ENCODE data around the gene NME5. TPM values are rescaled to one million over a fixed set of nuclear protein-coding genes. Genes with fewer than 3 reads are reported as not detected.
"Not testable (repeated sequence)": the region's sequence is repeated elsewhere in the genome, so short reads cannot be mapped to it uniquely, and the experiment has no call there.

The NME5 gene
- total RNA-seq, 1 donor from 2014 or later: not detected

DNA sequence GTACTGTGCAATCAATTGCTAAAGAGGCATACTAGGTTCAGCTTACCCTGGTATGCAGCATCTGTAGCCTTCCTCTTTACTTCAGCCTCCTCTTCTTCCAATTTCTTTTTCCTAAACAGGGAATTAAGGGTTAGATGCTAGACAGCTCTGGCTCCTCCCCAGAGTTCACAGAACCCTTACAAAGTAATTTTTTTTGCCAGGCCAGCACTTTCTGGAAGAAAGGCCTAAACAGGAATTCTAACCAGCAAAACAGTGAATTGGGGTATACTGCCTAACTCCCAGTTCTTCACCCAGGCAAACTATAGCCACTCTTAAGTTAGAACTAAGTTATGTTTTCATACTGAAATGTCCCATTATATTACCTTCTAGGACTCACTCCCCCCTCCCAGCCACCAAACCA, 31.1 kb upstream of the NME5 start:
- Histone ChIP-seq H3K36me3 (ENCODE audit: control insufficient read depth in 3 of 3, insufficient read depth in 3 of 3, low read length in 3 of 3) (peaks cover 62 to 86% (median 78%) of the 10 kb centered on the region in 3 donors), H3K9ac (ENCODE audit: low read depth in 1 of 3, low read length in 3 of 3) (no peak overlapping the region), H3K9me3 (ENCODE audit: control insufficient read depth in 3 of 3, low read length in 3 of 3) (no peaks in the 10 kb centered on the region), H3K27ac (ENCODE audit: low read depth, low read length) (no peak overlapping the region), H3K4me3 (ENCODE audit: low read length in 3 of 3) (no peak overlapping the region), H3K4me1 (ENCODE audit: control insufficient read depth in 3 of 3, insufficient read depth in 3 of 3, low read length in 3 of 3) (no peaks in the 10 kb centered on the region), H3K27me3 (ENCODE audit: control insufficient read depth in 3 of 3, insufficient read depth in 3 of 3, low read length in 3 of 3) (no peaks in the 10 kb centered on the region)

DNA sequence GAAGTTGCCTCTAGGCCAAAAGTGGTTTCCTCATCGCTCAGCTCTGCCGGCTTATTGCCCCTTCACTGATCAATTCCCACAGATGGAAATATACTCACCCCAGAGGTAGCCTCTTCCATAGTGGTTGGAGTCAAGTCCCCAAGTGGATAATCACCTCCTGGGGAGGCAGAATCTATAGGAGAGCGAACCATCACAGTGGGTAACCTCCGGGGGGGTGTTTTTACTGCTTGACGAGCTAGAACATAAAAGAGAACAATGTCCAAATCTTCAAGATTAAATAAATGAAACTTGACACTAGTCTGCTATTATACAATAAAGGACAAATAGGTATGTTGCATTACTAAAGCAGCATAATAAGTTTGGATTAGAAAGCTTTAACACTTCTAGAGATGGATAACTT, 29.9 kb upstream of the NME5 start:
- Histone ChIP-seq H3K27me3 (ENCODE audit: control insufficient read depth in 3 of 3, insufficient read depth in 3 of 3, low read length in 3 of 3) (no peaks in the 10 kb centered on the region), H3K27ac (ENCODE audit: low read depth, low read length) (no peak overlapping the region), H3K9ac (ENCODE audit: low read depth in 1 of 3, low read length in 3 of 3) (no peak overlapping the region), H3K4me3 (ENCODE audit: low read length in 3 of 3) (no peak overlapping the region), H3K4me1 (ENCODE audit: control insufficient read depth in 3 of 3, insufficient read depth in 3 of 3, low read length in 3 of 3) (no peaks in the 10 kb centered on the region), H3K36me3 (ENCODE audit: control insufficient read depth in 3 of 3, insufficient read depth in 3 of 3, low read length in 3 of 3) (peaks cover 67 to 91% (median 85%) of the 10 kb centered on the region in 3 donors), H3K9me3 (ENCODE audit: control insufficient read depth in 3 of 3, low read length in 3 of 3) (no peaks in the 10 kb centered on the region)

DNA sequence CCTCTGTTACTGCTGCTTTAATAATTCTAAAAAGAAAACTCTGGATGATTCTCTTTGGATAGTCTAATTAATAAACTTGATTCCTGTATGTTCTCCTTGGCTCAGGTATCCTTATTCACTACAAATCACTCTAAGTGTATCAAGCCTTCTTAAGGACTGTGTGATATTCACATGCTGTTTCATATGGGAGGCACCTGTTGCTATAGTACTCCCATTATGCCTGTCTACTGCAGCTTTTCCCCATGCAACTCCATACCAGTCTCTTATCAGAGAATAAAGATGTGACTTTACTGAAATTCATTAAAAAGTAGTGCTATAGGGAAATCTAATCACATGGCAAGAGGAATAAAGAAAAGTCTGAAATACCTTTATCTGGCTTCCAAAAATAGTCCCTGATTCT, 24.5 kb upstream of the NME5 start:
- peaks cover 80 to 96% (median 95%) of the 10 kb centered on the region in 3 donors for H3K36me3 ChIP-seq (ENCODE audit: control insufficient read depth in 3 of 3, insufficient read depth in 3 of 3, low read length in 3 of 3)
- no peak overlapping the region for H3K4me3 ChIP-seq (ENCODE audit: low read length in 3 of 3)
- H3K27me3 ChIP-seq (ENCODE audit: control insufficient read depth in 3 of 3, insufficient read depth in 3 of 3, low read length in 3 of 3): no peaks in the 10 kb centered on the region
- H3K9me3 ChIP-seq (ENCODE audit: control insufficient read depth in 3 of 3, low read length in 3 of 3): no peaks in the 10 kb centered on the region
- no peaks in the 10 kb centered on the region for H3K4me1 ChIP-seq (ENCODE audit: control insufficient read depth in 3 of 3, insufficient read depth in 3 of 3, low read length in 3 of 3)
- no peak overlapping the region for H3K27ac ChIP-seq (ENCODE audit: low read depth, low read length)
- H3K9ac ChIP-seq (ENCODE audit: low read depth in 1 of 3, low read length in 3 of 3): no peak overlapping the region

DNA sequence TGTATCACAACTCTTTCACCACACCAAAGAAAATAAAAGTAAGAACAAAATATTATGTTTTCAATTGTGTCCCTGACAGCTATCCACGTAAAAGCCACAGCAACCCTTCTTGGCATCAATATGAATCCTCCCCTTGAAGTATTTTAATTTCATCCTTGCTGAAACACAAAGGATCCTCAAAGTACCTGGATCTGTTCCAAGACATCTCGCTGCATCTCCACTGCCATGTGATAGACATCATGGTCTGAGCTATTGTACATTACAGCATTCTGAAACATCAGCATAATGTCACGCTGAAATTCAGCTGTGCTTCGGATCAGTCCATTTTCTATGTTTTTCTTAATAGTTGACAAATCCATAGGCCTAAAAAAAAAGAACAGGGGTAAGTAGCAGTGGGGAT, 21.5 kb upstream of the NME5 start:
- H3K9ac ChIP-seq (ENCODE audit: low read depth in 1 of 3, low read length in 3 of 3): no peak overlapping the region
- no peaks in the 10 kb centered on the region for H3K9me3 ChIP-seq (ENCODE audit: control insufficient read depth in 3 of 3, low read length in 3 of 3)
- no peak overlapping the region for H3K27ac ChIP-seq (ENCODE audit: low read depth, low read length)
- H3K36me3 ChIP-seq (ENCODE audit: control insufficient read depth in 3 of 3, insufficient read depth in 3 of 3, low read length in 3 of 3): peaks cover 68 to 89% (median 88%) of the 10 kb centered on the region in 3 donors
- no peaks in the 10 kb centered on the region for H3K4me1 ChIP-seq (ENCODE audit: control insufficient read depth in 3 of 3, insufficient read depth in 3 of 3, low read length in 3 of 3)
- H3K4me3 ChIP-seq (ENCODE audit: low read length in 3 of 3): no peak overlapping the region
- no peaks in the 10 kb centered on the region for H3K27me3 ChIP-seq (ENCODE audit: control insufficient read depth in 3 of 3, insufficient read depth in 3 of 3, low read length in 3 of 3)

DNA sequence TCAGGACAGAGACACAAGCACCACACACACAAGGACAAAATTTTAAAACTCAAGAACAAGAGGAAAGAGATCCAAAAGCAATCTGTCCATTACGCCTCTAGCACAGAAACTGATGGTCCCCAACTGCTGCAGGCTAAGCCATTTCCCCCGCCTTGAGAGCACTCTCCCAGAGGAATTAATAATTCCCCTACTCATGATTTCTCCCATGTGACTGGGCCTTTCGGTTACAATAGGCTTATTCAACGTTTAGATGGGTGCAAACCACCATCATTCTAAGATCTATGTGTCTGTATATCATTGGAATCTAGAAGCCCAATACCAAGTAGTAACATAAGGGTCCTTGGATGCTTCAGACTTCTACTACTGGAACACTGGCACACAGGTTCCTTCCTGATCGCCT, 20.4 kb upstream of the NME5 start:
- H3K9me3 ChIP-seq (ENCODE audit: control insufficient read depth in 3 of 3, low read length in 3 of 3): no peaks in the 10 kb centered on the region
- H3K9ac ChIP-seq (ENCODE audit: low read depth in 1 of 3, low read length in 3 of 3): no peak overlapping the region
- H3K4me3 ChIP-seq (ENCODE audit: low read length in 3 of 3): no peak overlapping the region
- H3K4me1 ChIP-seq (ENCODE audit: control insufficient read depth in 3 of 3, insufficient read depth in 3 of 3, low read length in 3 of 3): no peaks in the 10 kb centered on the region
- H3K36me3 ChIP-seq (ENCODE audit: control insufficient read depth in 3 of 3, insufficient read depth in 3 of 3, low read length in 3 of 3): peaks cover 58 to 79% (median 77%) of the 10 kb centered on the region in 3 donors
- no peaks in the 10 kb centered on the region for H3K27me3 ChIP-seq (ENCODE audit: control insufficient read depth in 3 of 3, insufficient read depth in 3 of 3, low read length in 3 of 3)
- no peak overlapping the region for H3K27ac ChIP-seq (ENCODE audit: low read depth, low read length)

DNA sequence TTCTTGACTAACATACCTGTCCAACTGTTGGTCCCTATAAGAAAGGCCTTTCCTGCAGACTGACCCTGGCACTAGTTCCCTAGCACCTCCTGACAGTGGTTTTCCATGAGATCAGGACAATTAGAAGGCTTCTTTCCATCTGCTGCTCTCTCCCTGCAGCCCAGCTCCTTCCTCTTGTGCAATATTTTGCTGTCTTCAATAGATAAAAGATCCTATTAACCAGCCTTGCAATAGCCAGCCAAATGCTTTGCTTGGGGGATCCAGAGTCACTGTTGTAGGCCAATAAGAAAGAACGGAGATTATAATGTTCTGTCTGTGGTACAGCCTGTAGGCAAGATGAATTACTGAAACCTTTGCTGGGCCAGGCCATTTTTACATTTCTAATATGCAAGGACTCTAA, 18.4 kb upstream of the NME5 start:
- Histone ChIP-seq H3K4me3 (ENCODE audit: low read length in 3 of 3) (no peak overlapping the region), H3K9me3 (ENCODE audit: control insufficient read depth in 3 of 3, low read length in 3 of 3) (no peaks in the 10 kb centered on the region), H3K27ac (ENCODE audit: low read depth, low read length) (no peak overlapping the region), H3K36me3 (ENCODE audit: control insufficient read depth in 3 of 3, insufficient read depth in 3 of 3, low read length in 3 of 3) (peaks cover 38 to 59% (median 58%) of the 10 kb centered on the region in 3 donors), H3K9ac (ENCODE audit: low read depth in 1 of 3, low read length in 3 of 3) (no peak overlapping the region), H3K4me1 (ENCODE audit: control insufficient read depth in 3 of 3, insufficient read depth in 3 of 3, low read length in 3 of 3) (no peaks in the 10 kb centered on the region), H3K27me3 (ENCODE audit: control insufficient read depth in 3 of 3, insufficient read depth in 3 of 3, low read length in 3 of 3) (no peaks in the 10 kb centered on the region)

DNA sequence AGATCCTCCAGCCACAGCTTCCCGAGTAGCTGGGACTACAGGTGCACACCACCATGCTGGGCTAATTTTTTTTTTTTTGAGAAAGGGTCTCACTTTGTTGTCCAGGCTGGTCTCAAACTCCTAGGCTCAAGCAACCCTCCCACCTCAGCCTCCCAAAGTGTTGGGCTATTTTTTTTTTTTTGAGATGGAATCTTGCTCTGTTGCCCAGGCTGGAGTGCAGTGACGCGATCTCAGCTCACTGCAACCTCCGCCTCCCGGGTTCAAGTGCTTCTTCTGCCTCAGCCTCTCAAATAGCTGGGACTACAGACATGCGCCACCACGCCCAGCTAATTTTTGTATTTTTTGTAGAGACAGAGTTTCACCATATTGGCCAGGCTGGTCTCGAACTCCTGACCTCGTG, 16.7 kb upstream of the NME5 start:
- H3K4me3 ChIP-seq (ENCODE audit: low read length in 3 of 3); H3K9me3 ChIP-seq (ENCODE audit: control insufficient read depth in 3 of 3, low read length in 3 of 3); H3K27ac ChIP-seq (ENCODE audit: low read depth, low read length); H3K27me3 ChIP-seq (ENCODE audit: control insufficient read depth in 3 of 3, insufficient read depth in 3 of 3, low read length in 3 of 3); H3K4me1 ChIP-seq (ENCODE audit: control insufficient read depth in 3 of 3, insufficient read depth in 3 of 3, low read length in 3 of 3); H3K9ac ChIP-seq (ENCODE audit: low read depth in 1 of 3, low read length in 3 of 3): not testable (repeated sequence)
- H3K36me3 ChIP-seq (ENCODE audit: control insufficient read depth in 3 of 3, insufficient read depth in 3 of 3, low read length in 3 of 3): peaks cover 27 to 44% (median 41%) of the 10 kb centered on the region in 3 donors

DNA sequence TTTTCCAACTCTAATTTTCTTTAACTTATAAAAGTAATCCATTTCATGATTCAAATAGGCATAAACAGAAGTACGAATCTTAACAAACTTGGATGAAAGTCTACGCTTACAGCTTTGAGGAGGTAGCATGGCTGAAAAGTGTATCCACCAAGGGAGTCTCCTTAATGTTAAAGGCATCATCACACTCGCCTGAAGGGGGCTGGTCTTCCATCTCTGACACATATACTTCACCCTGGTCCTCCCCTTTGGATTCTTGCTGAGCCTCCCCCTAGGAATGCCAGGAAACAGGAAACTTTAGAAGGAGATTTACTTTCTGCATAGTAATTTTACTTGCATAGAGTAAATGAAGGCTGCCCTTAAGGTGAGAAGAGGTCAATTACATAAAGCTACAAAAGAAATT, 10.3 kb upstream of the NME5 start:
- no peaks in the 10 kb centered on the region for H3K4me1 ChIP-seq (ENCODE audit: control insufficient read depth in 3 of 3, insufficient read depth in 3 of 3, low read length in 3 of 3)
- no peak overlapping the region for H3K9ac ChIP-seq (ENCODE audit: low read depth in 1 of 3, low read length in 3 of 3)
- H3K36me3 ChIP-seq (ENCODE audit: control insufficient read depth in 3 of 3, insufficient read depth in 3 of 3, low read length in 3 of 3): no peaks in the 10 kb centered on the region
- H3K9me3 ChIP-seq (ENCODE audit: control insufficient read depth in 3 of 3, low read length in 3 of 3): no peaks in the 10 kb centered on the region
- H3K27ac ChIP-seq (ENCODE audit: low read depth, low read length): no peak overlapping the region
- H3K4me3 ChIP-seq (ENCODE audit: low read length in 3 of 3): no peak overlapping the region
- no peaks in the 10 kb centered on the region for H3K27me3 ChIP-seq (ENCODE audit: control insufficient read depth in 3 of 3, insufficient read depth in 3 of 3, low read length in 3 of 3)

DNA sequence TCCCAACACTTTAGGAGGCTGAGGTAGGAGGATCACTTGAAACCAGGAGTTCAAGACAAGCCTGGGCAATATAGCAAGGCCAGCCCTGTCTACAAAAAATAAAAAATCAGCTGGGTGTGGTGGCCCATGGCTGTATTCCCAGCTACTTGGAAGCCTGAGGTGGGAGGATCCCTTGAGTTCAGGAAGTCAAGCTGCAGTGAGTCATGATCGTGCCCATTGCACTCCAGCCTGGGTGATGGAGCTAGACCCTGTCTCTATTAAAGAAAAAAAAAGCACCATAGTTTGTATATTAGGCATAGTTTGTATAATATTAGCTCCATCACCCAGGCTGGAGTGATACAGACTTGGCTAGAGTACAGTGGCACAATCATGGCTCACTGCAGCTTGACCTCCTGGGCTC, 9.6 kb upstream of the NME5 start:
- no peaks in the 10 kb centered on the region for H3K4me1 ChIP-seq (ENCODE audit: control insufficient read depth in 3 of 3, insufficient read depth in 3 of 3, low read length in 3 of 3)
- H3K36me3 ChIP-seq (ENCODE audit: control insufficient read depth in 3 of 3, insufficient read depth in 3 of 3, low read length in 3 of 3): no peaks in the 10 kb centered on the region
- no peak overlapping the region for H3K4me3 ChIP-seq (ENCODE audit: low read length in 3 of 3)
- H3K9me3 ChIP-seq (ENCODE audit: control insufficient read depth in 3 of 3, low read length in 3 of 3): no peaks in the 10 kb centered on the region
- H3K27ac ChIP-seq (ENCODE audit: low read depth, low read length): no peak overlapping the region
- no peak overlapping the region for H3K9ac ChIP-seq (ENCODE audit: low read depth in 1 of 3, low read length in 3 of 3)
- H3K27me3 ChIP-seq (ENCODE audit: control insufficient read depth in 3 of 3, insufficient read depth in 3 of 3, low read length in 3 of 3): no peaks in the 10 kb centered on the region

DNA sequence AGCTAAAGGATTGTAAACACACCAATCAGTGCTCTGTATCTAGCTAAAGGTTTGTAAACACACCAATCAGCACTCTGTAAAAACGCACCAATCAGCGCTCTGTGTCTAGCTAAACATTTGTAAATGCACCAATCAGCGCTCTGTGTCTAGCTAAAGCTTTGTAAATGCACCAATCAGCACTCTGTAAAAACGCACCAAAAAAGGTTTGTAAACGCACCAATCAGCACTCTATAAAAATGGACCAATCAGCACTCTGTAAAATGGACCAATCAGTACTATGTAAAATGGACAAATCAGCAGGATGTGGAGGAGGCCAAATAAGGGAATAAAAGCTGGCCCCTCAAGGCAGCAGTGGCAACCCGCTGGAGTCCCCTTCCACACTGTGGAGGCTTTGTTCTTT, 4.3 kb upstream of the NME5 start:
- not testable (repeated sequence) for H3K9ac ChIP-seq (ENCODE audit: low read depth in 1 of 3, low read length in 3 of 3); H3K27me3 ChIP-seq (ENCODE audit: control insufficient read depth in 3 of 3, insufficient read depth in 3 of 3, low read length in 3 of 3); H3K36me3 ChIP-seq (ENCODE audit: control insufficient read depth in 3 of 3, insufficient read depth in 3 of 3, low read length in 3 of 3); H3K4me1 ChIP-seq (ENCODE audit: control insufficient read depth in 3 of 3, insufficient read depth in 3 of 3, low read length in 3 of 3); H3K27ac ChIP-seq (ENCODE audit: low read depth, low read length); H3K9me3 ChIP-seq (ENCODE audit: control insufficient read depth in 3 of 3, low read length in 3 of 3); H3K4me3 ChIP-seq (ENCODE audit: low read length in 3 of 3)

DNA sequence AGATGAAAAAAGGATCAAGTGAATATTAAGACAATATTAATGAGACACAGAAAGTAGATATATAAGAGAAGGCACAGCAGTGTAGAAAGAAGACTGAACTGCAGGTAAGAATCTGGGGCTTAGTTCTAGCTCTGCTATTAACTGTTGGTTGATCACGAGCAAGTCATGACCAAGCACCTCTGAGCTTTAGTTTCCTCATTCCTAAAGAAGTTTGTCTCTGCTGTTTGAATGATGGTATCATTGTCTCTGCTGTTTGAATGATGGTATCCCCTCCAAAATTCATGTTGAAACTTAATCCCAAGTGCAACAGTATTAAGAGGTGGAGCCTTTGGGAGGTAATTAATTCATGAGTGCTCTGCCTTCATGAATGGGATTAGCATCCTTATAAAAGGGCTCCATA, 2.5 kb upstream of the NME5 start:
- Histone ChIP-seq H3K4me3 (ENCODE audit: low read length in 3 of 3) (no peak overlapping the region), H3K36me3 (ENCODE audit: control insufficient read depth in 3 of 3, insufficient read depth in 3 of 3, low read length in 3 of 3) (no peaks in the 10 kb centered on the region), H3K27ac (ENCODE audit: low read depth, low read length) (no peak overlapping the region), H3K9ac (ENCODE audit: low read depth in 1 of 3, low read length in 3 of 3) (no peak overlapping the region), H3K4me1 (ENCODE audit: control insufficient read depth in 3 of 3, insufficient read depth in 3 of 3, low read length in 3 of 3) (no peaks in the 10 kb centered on the region), H3K27me3 (ENCODE audit: control insufficient read depth in 3 of 3, insufficient read depth in 3 of 3, low read length in 3 of 3) (no peaks in the 10 kb centered on the region), H3K9me3 (ENCODE audit: control insufficient read depth in 3 of 3, low read length in 3 of 3) (no peaks in the 10 kb centered on the region)

All from skeletal muscle tissue (tissue), 4 donors.